SH-SY5Y (cell line): Measurements from ENCODE around the gene MORF4L2.

Source experiments
- GATA2 ChIP-seq: IDR thresholded peaks from 2 replicates; pipeline ENCODE4 v1.6.1; 2011; ENCODE audit warnings: mild to moderate bottlenecking, low read depth, low read length
- GATA3 ChIP-seq: IDR thresholded peaks from 2 replicates; pipeline ENCODE4 v1.6.1; 2011; ENCODE audit warnings: low read depth, mild to moderate bottlenecking, low read length, moderate library complexity

DNA sequence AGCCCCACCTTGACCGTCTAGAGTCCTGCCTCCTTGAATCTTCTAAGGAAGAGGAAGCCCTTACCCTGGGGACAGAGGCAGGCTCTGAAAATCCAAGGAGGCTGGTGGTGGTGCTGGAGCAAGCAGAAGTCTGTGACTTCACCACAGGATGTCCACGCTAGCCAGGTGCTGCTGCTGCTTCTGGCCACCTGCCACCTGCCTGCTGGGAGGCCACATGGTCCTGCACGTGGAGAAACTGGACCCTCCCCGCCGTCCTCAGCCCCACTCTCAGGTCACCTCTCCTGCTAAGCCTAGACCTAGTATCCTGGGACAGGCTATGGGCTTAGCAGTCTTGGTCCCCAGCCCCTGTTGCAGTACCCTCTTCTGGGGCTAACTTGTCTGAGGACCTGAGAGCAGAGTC, 40.0 kb upstream of the MORF4L2 start:
- TF ChIP-seq GATA2 (no peak), GATA3 (no peak)
